ENCODE data around the gene IMMP2L. TPM values are rescaled to one million over a fixed set of nuclear protein-coding genes. Genes with fewer than 3 reads are reported as not detected.

The IMMP2L gene
- polyA plus RNA-seq, 1 experiment: 5.8 TPM

DNA sequence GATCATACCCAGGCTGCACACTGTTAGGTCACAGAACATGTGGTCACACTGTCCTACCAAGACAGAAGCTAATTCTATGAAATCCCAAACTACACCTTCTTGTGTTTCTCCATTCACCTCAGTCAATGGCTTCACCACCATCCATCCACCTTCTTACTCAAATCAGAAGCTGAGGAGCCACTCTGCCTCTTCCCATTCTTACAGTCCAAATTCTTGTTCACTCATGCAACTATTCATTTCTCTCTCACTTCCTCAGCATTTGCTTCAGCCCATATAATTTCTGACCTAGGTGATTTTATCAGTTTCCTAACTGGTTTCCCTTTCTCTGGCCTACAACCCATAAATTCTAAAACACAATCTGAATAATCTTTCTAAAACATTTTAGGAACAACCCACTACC is 242.2 kb downstream of the IMMP2L start:
- no peak for DNase-seq (ENCODE audit: low read depth)
- ChIA-PET POLR2A (interaction anchor here (0.6 kb wide), 1 partner anchor 554 kb away, joined by 4 read pairs; no protein-coding TSS in a partner anchor), CTCF (no interaction called here)
- Histone ChIP-seq H3K4me3 (ENCODE audit: low read depth, low read length) (no peak overlapping the region), H3K36me3 (ENCODE audit: control insufficient read depth, insufficient read depth, low read length) (no peaks in the 10 kb centered on the region), H3K27me3 (ENCODE audit: control insufficient read depth, insufficient read depth, low read length) (no peaks in the 10 kb centered on the region)
- TF ChIP-seq, protein P1, sequence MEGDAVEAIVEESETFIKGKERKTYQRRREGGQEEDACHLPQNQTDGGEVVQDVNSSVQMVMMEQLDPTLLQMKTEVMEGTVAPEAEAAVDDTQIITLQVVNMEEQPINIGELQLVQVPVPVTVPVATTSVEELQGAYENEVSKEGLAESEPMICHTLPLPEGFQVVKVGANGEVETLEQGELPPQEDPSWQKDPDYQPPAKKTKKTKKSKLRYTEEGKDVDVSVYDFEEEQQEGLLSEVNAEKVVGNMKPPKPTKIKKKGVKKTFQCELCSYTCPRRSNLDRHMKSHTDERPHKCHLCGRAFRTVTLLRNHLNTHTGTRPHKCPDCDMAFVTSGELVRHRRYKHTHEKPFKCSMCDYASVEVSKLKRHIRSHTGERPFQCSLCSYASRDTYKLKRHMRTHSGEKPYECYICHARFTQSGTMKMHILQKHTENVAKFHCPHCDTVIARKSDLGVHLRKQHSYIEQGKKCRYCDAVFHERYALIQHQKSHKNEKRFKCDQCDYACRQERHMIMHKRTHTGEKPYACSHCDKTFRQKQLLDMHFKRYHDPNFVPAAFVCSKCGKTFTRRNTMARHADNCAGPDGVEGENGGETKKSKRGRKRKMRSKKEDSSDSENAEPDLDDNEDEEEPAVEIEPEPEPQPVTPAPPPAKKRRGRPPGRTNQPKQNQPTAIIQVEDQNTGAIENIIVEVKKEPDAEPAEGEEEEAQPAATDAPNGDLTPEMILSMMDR (IDR thresholded peaks at IDR 0.05; ENCODE audit: insufficient read depth, low read depth, low read length): no peak

DNA sequence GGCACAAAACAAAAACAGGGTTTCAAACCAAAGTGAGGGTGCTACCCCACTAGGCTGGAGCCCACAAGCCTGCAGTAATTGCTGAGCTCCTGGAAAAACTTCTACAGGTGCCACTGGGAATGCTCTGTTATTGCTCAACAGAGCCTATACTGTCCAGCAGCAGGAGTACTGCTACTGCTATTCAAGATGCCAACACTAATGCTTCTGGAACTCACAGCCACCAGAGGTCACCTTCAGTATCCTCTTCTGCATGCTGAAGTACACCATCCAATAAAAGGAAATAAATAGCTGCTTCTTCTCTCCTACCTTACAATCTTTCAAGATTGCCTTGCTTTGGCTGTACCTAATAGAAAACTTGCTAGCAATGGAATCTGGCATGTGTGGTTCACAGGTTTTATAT is 249.3 kb downstream of the IMMP2L start:
- TF ChIP-seq, protein P1 (IDR thresholded peaks at IDR 0.05; ENCODE audit: insufficient read depth, low read depth, low read length): no peak
- no peak overlapping the region for H3K4me3 ChIP-seq (ENCODE audit: low read depth, low read length)
- ChIA-PET POLR2A (no interaction called here), CTCF (no interaction called here)
- no peaks in the 10 kb centered on the region for H3K27me3 ChIP-seq (ENCODE audit: control insufficient read depth, insufficient read depth, low read length)
- no peaks in the 10 kb centered on the region for H3K36me3 ChIP-seq (ENCODE audit: control insufficient read depth, insufficient read depth, low read length)
- no peak for DNase-seq (ENCODE audit: low read depth)

DNA sequence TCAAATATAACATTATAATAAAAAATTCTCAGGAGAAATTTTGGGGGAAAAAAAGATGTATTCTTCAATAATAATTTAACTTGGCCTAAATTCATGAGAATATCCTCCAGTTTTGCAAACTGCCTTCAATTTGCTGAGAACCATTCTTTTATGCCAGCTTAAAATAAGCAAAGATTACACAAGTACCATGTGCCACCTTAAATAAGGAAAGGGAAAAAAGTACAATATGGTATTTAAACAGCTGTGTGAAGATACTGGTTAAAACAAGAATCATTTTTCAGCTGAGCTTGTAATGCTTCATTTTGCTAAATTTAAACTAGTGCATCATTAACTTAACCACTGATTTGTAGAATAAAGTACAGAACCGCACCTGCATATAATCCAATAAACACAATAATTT is 253.6 kb downstream of the IMMP2L start:
- Histone ChIP-seq H3K36me3 (ENCODE audit: control insufficient read depth, insufficient read depth, low read length) (no peaks in the 10 kb centered on the region), H3K27me3 (ENCODE audit: control insufficient read depth, insufficient read depth, low read length) (no peaks in the 10 kb centered on the region), H3K4me3 (ENCODE audit: low read depth, low read length) (no peak overlapping the region)
- CTCF ChIA-PET: no interaction called here
- POLR2A ChIA-PET: no interaction called here
- TF ChIP-seq, protein P1 (IDR thresholded peaks at IDR 0.05; ENCODE audit: insufficient read depth, low read depth, low read length): no peak
- no peak for DNase-seq (ENCODE audit: low read depth)

DNA sequence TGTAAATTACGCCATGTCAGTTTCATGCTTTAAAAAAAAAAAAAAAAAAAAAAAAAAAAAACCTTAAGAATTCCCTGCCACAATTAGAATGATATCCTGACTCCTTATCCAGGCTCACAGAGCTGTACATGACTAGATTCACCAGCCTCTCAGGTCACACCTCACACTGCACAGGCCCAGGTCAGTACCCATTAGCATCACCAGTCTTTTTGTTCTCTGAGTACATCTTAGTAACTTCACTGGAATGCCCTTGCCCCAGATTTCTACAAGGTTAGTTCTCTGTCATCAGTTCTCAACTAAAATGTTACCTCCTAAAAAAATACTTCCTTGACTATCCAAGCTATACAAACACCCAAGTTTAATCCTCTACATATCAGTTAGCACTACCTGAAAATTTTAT is 260.4 kb downstream of the IMMP2L start:
- ChIA-PET POLR2A (no interaction called here), CTCF (interaction anchor here (1.3 kb wide), 1 partner anchor 17 kb away, joined by 3 read pairs; no protein-coding TSS in a partner anchor)
- Histone ChIP-seq H3K27me3 (ENCODE audit: control insufficient read depth, insufficient read depth, low read length) (no peaks in the 10 kb centered on the region), H3K4me3 (ENCODE audit: low read depth, low read length) (no peak overlapping the region), H3K36me3 (ENCODE audit: control insufficient read depth, insufficient read depth, low read length) (no peaks in the 10 kb centered on the region)
- no peak for DNase-seq (ENCODE audit: low read depth)
- TF ChIP-seq, protein P1 (IDR thresholded peaks at IDR 0.05; ENCODE audit: insufficient read depth, low read depth, low read length): no peak

DNA sequence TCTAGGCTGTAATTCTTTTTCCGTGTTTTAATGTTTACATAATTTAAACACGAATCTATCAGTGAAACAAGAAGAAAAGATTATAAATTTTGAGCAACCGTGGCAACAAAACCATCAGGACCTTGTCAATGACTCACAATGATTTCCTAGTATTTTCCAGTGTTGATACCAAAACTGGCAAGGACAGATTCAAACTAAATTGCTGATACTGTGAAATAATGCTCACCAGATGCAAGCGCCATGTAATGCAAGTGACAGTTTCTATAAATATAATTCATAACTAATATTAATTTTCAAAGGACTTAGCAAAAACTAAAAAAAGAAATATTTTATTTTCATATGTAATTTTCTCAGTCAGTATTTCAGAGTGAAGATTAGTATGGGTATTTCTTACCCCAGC is 267.8 kb downstream of the IMMP2L start:
- no peaks in the 10 kb centered on the region for H3K27me3 ChIP-seq (ENCODE audit: control insufficient read depth, insufficient read depth, low read length)
- POLR2A ChIA-PET: no interaction called here
- DNase-seq (ENCODE audit: low read depth): no peak
- CTCF ChIA-PET: no interaction called here
- H3K36me3 ChIP-seq (ENCODE audit: control insufficient read depth, insufficient read depth, low read length): no peaks in the 10 kb centered on the region
- TF ChIP-seq, protein P1 (IDR thresholded peaks at IDR 0.05; ENCODE audit: insufficient read depth, low read depth, low read length): no peak
- no peak overlapping the region for H3K4me3 ChIP-seq (ENCODE audit: low read depth, low read length)
